Right lobe of liver (tissue), 4 donors: Measurements from ENCODE around the gene HAL.

ENCODE experiments used
- CTCF ChIP-seq, 4 donors: fragments of 200-600 bp in 3 of 4; fragments of 450-650 bp in 1 of 4; IDR thresholded peaks; one replicate each; pipeline versions ENCODE4 v1.5.1 to v1.8.0; 2016 to 2022; ENCODE audit warnings: antibody characterized with exemption in 4 of 4, mild to moderate bottlenecking in 2 of 4
- POLR2A ChIP-seq: fragments of 450-650 bp; IDR thresholded peaks from one replicate; pipeline ENCODE4 v1.6.1; 2017; ENCODE audit warnings: antibody characterized with exemption, mild to moderate bottlenecking
- donor health status: DM: no; HTN: no; CAD: no.
- donor health status: DM: no; HTN: no; CAD: no.
- donor health status: DM: no; HTN: yes; CAD: no.

- TF ChIP-seq CTCF (IDR thresholded peaks at IDR 0.05) (no peak), POLR2A (no peak)
Measured at GRCh38 chr12:96020314-96021003, 24.3 kb upstream of the HAL start.
